WTC11 (cell line): ENCODE results near the gene COL1A1. TPM values are rescaled to one million over a fixed set of nuclear protein-coding genes. Genes with fewer than 3 reads are reported as not detected.

Experiments
- ATAC-seq: fragments of 200-7000 bp; cut with Tn5 transposase; 2 replicates; pipeline ENCODE4 v1.10.0; 2021; ENCODE audit warnings: mild to moderate bottlenecking, moderate library complexity
- CTCF ChIA-PET: fragments of 300-600 bp; sonication (Branson Sonifier 250); formaldehyde crosslinking; loops from one replicate; lab custom pipeline; 2021; ENCODE audit warnings: antibody characterized with exemption; lab: Charles Lee
- POLR2A ChIA-PET: fragments of 350-600 bp; sonication (Branson Sonifier 250); formaldehyde crosslinking; loops from one replicate; lab custom pipeline; 2021; ENCODE audit warnings: antibody characterized with exemption; lab: Charles Lee
- DNase-seq: peaks from one replicate; pipeline ENCODE4 v3.0.0; 2021; ENCODE audit warnings: low spot score
- H3K27ac Mint-ChIP-seq: 2 replicates; pipeline ENCODE4 v1.8.0; 2021; ENCODE audit warnings: mixed read lengths
- H3K27me3 Mint-ChIP-seq: 2 replicates; pipeline ENCODE4 v1.8.0; 2021; ENCODE audit warnings: low read depth, mild to moderate bottlenecking, moderate library complexity, mixed read lengths
- H3K36me3 Mint-ChIP-seq: 2 replicates; pipeline ENCODE4 v1.8.0; 2021; ENCODE audit warnings: mixed read lengths
- H3K4me1 Mint-ChIP-seq: 2 replicates; pipeline ENCODE4 v1.8.0; 2022; ENCODE audit warnings: mixed read lengths
- H3K4me3 Mint-ChIP-seq: 2 replicates; pipeline ENCODE4 v1.8.0; 2021; ENCODE audit warnings: mild to moderate bottlenecking, moderate library complexity, mixed read lengths
- H3K9me3 Mint-ChIP-seq: 2 replicates; pipeline ENCODE4 v1.8.0; 2021; ENCODE audit warnings: mixed read lengths
- CREM ChIP-seq: sonication (generic); formaldehyde crosslinking; IDR thresholded peaks from 2 replicates; pipeline ENCODE4 v1.8.1; 2022; ENCODE audit warnings: mild to moderate bottlenecking, missing genetic modification reagents, moderate library complexity
- GABPB1 ChIP-seq: sonication (generic); formaldehyde crosslinking; IDR thresholded peaks from 2 replicates; pipeline ENCODE4 v1.8.1; 2023; ENCODE audit warnings: mild to moderate bottlenecking, missing genetic modification reagents
- IRF2 ChIP-seq: sonication (generic); formaldehyde crosslinking; IDR thresholded peaks from 2 replicates; pipeline ENCODE4 v1.8.0; 2022; ENCODE audit warnings: low read depth, missing genetic modification reagents, borderline replicate concordance
- JAZF1 ChIP-seq: fragments of 250-450 bp; sonication (Bioruptor Pico); IDR thresholded peaks from 2 replicates; pipeline ENCODE4 v1.9.0; 2021; ENCODE audit warnings: moderate library complexity, mild to moderate bottlenecking, inconsistent platforms
- OVOL2 ChIP-seq: fragments of 250-450 bp; sonication (Bioruptor Pico); IDR thresholded peaks from 2 replicates; pipeline ENCODE4 v1.9.0; 2021; ENCODE audit warnings: mild to moderate bottlenecking, borderline replicate concordance
- SOX15 ChIP-seq: fragments of 250-450 bp; sonication (Bioruptor Pico); IDR thresholded peaks from 2 replicates; pipeline ENCODE4 v1.9.0; 2021; ENCODE audit warnings: mild to moderate bottlenecking
- TEAD4 ChIP-seq: sonication (generic); formaldehyde crosslinking; IDR thresholded peaks from 2 replicates; pipeline ENCODE4 v1.8.0; 2022; ENCODE audit warnings: mild to moderate bottlenecking, missing genetic modification reagents
- ZNF232 ChIP-seq: sonication (generic); formaldehyde crosslinking; IDR thresholded peaks from 2 replicates; pipeline ENCODE4 v1.8.0; 2022; ENCODE audit warnings: mild to moderate bottlenecking, missing genetic modification reagents
- total RNA-seq: library from RNA; stranded (reverse); gene quantifications from 3 replicates; pipeline ENCODE4 v1.2.3, GENCODE V29; 2021
- TF ChIP-seq, protein P1 (sequence below): sonication (generic); formaldehyde crosslinking; IDR thresholded peaks from 2 replicates; pipeline ENCODE4 v1.8.0; 2022; ENCODE audit warnings: missing genetic modification reagents
- TF ChIP-seq, protein P2 (sequence below): fragments of 250-450 bp; sonication (Bioruptor Pico); IDR thresholded peaks from 2 replicates; pipeline ENCODE4 v1.9.0; 2021; ENCODE audit warnings: moderate library complexity, mild to moderate bottlenecking, inconsistent platforms, borderline replicate concordance
- TF ChIP-seq, protein P3 (sequence below): fragments of 250-450 bp; sonication (Bioruptor Pico); IDR thresholded peaks from 2 replicates; pipeline ENCODE4 v1.9.0; 2021; ENCODE audit warnings: mild to moderate bottlenecking, borderline replicate concordance
- TF ChIP-seq, protein P4 (sequence below): sonication (generic); formaldehyde crosslinking; IDR thresholded peaks from 2 replicates; pipeline ENCODE4 v1.8.0; 2022; ENCODE audit warnings: mild to moderate bottlenecking, missing genetic modification reagents
- TF ChIP-seq, protein P5 (sequence below): sonication (generic); formaldehyde crosslinking; IDR thresholded peaks from 2 replicates; pipeline ENCODE4 v1.8.0; 2022; ENCODE audit warnings: mild to moderate bottlenecking, missing genetic modification reagents
- TF ChIP-seq, protein P6 (sequence below): sonication (generic); formaldehyde crosslinking; IDR thresholded peaks from 2 replicates; pipeline ENCODE4 v1.8.1; 2022; ENCODE audit warnings: mild to moderate bottlenecking, moderate library complexity, missing genetic modification reagents
- TF ChIP-seq, protein P7 (sequence below): sonication (generic); formaldehyde crosslinking; IDR thresholded peaks from 2 replicates; pipeline ENCODE4 v1.8.0; 2023; ENCODE audit warnings: missing genetic modification reagents, mild to moderate bottlenecking, borderline replicate concordance

COL1A1 gene
- total RNA-seq, 1 experiment from 2014 or later, result 52.1 TPM

DNA sequence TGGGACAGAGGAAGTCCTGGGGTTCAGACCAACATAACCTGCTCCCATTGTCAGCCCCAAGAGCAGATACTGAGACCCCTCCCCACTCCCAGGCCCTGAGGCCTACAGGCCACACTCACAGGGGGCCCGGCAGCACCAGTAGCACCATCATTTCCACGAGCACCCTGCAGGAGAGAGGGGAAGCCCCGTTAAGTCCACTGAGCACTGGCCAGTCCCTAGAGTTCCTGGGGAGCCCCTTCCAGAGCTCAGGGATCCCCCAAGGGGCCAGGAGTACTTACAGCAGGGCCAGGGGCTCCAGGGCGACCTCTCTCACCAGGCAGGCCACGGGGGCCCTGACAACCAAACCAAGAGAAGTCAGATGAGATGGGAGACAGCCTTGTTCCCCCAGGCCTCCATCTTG, 5.4 kb downstream of the COL1A1 start (continued):
- TF ChIP-seq, protein P1, sequence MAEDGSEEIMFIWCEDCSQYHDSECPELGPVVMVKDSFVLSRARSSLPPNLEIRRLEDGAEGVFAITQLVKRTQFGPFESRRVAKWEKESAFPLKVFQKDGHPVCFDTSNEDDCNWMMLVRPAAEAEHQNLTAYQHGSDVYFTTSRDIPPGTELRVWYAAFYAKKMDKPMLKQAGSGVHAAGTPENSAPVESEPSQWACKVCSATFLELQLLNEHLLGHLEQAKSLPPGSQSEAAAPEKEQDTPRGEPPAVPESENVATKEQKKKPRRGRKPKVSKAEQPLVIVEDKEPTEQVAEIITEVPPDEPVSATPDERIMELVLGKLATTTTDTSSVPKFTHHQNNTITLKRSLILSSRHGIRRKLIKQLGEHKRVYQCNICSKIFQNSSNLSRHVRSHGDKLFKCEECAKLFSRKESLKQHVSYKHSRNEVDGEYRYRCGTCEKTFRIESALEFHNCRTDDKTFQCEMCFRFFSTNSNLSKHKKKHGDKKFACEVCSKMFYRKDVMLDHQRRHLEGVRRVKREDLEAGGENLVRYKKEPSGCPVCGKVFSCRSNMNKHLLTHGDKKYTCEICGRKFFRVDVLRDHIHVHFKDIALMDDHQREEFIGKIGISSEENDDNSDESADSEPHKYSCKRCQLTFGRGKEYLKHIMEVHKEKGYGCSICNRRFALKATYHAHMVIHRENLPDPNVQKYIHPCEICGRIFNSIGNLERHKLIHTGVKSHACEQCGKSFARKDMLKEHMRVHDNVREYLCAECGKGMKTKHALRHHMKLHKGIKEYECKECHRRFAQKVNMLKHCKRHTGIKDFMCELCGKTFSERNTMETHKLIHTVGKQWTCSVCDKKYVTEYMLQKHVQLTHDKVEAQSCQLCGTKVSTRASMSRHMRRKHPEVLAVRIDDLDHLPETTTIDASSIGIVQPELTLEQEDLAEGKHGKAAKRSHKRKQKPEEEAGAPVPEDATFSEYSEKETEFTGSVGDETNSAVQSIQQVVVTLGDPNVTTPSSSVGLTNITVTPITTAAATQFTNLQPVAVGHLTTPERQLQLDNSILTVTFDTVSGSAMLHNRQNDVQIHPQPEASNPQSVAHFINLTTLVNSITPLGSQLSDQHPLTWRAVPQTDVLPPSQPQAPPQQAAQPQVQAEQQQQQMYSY (CRISPR knock-in tag), result no peak
- TF ChIP-seq, protein P2, sequence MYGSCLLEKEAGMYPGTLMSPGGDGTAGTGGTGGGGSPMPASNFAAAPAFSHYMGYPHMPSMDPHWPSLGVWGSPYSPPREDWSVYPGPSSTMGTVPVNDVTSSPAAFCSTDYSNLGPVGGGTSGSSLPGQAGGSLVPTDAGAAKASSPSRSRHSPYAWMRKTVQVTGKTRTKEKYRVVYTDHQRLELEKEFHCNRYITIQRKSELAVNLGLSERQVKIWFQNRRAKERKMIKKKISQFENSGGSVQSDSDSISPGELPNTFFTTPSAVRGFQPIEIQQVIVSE (CRISPR knock-in tag), result no peak
- TF ChIP-seq OVOL2, result no peak
- TF ChIP-seq GABPB1 (CRISPR knock-in tag), result no peak
- TF ChIP-seq CREM (CRISPR knock-in tag), result no peak
- no peak for TF ChIP-seq ZNF232
- no peak for TF ChIP-seq IRF2
- TF ChIP-seq, protein P3, sequence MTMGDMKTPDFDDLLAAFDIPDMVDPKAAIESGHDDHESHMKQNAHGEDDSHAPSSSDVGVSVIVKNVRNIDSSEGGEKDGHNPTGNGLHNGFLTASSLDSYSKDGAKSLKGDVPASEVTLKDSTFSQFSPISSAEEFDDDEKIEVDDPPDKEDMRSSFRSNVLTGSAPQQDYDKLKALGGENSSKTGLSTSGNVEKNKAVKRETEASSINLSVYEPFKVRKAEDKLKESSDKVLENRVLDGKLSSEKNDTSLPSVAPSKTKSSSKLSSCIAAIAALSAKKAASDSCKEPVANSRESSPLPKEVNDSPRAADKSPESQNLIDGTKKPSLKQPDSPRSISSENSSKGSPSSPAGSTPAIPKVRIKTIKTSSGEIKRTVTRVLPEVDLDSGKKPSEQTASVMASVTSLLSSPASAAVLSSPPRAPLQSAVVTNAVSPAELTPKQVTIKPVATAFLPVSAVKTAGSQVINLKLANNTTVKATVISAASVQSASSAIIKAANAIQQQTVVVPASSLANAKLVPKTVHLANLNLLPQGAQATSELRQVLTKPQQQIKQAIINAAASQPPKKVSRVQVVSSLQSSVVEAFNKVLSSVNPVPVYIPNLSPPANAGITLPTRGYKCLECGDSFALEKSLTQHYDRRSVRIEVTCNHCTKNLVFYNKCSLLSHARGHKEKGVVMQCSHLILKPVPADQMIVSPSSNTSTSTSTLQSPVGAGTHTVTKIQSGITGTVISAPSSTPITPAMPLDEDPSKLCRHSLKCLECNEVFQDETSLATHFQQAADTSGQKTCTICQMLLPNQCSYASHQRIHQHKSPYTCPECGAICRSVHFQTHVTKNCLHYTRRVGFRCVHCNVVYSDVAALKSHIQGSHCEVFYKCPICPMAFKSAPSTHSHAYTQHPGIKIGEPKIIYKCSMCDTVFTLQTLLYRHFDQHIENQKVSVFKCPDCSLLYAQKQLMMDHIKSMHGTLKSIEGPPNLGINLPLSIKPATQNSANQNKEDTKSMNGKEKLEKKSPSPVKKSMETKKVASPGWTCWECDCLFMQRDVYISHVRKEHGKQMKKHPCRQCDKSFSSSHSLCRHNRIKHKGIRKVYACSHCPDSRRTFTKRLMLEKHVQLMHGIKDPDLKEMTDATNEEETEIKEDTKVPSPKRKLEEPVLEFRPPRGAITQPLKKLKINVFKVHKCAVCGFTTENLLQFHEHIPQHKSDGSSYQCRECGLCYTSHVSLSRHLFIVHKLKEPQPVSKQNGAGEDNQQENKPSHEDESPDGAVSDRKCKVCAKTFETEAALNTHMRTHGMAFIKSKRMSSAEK, result no peak
- TF ChIP-seq, protein P4, sequence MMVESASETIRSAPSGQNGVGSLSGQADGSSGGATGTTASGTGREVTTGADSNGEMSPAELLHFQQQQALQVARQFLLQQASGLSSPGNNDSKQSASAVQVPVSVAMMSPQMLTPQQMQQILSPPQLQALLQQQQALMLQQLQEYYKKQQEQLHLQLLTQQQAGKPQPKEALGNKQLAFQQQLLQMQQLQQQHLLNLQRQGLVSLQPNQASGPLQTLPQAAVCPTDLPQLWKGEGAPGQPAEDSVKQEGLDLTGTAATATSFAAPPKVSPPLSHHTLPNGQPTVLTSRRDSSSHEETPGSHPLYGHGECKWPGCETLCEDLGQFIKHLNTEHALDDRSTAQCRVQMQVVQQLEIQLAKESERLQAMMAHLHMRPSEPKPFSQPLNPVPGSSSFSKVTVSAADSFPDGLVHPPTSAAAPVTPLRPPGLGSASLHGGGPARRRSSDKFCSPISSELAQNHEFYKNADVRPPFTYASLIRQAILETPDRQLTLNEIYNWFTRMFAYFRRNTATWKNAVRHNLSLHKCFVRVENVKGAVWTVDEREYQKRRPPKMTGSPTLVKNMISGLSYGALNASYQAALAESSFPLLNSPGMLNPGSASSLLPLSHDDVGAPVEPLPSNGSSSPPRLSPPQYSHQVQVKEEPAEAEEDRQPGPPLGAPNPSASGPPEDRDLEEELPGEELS, result no peak
- TF ChIP-seq, protein P5, sequence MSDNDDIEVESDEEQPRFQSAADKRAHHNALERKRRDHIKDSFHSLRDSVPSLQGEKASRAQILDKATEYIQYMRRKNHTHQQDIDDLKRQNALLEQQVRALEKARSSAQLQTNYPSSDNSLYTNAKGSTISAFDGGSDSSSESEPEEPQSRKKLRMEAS (CRISPR knock-in tag), result no peak

DNA sequence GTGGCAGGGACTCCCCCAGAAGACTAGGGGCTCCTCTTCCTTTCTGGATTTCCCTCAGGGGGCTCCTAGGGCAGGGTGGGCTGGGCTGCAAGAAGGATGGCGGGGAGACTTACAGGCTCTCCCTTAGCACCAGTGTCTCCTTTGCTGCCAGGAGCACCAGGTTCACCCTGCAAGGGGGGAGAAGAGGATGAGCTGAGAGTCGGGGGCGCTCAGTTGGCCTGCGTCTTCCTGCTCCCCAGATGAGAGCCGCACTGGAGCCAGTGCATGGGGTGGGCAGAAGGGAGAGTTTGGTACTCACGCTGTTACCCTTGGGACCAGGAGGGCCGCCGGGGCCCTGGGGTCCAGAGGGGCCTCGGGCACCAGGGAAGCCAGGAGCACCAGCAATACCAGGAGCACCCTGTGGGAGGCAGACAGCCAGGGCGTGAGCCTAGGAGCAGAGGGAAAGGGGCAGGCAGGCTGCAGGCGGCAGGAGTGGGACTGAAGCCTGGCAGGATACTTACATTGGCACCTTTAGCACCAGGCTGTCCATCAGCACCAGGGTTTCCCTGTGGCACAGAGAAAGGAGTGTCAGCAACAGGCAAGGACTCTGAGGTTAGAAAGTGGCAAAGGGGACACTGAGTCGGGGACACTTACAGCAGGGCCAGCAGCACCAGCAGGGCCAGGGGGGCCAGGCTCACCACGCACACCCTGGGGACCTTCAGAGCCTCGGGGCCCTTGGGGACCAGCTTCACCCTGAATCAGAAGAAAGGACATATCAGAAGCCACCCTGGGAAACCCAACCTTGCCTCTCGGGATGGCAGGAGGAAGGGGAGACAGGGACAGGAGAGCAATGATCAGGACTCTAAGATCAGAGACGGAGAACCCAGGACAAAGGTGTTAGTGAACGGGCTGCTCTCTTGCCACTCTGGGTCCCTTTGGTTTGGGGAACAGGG, 6.2 kb downstream of the COL1A1 start:
- Mint-ChIP-seq H3K36me3 (no peaks in the 10 kb centered on the region; the same call in 1 of the 2 replicates), H3K27ac (no peak overlapping the region), H3K4me1 (0 out of 2 replicates have a peak, but pooled peaks cover 2% of the 10 kb centered on the region), H3K4me3 (no peak overlapping the region), H3K9me3 (no peaks in the 10 kb centered on the region)
- no peak for ATAC-seq
- no peak for DNase-seq
- CTCF ChIA-PET, result interaction anchor here (1.0 to 1.8 kb wide), 2 partner anchors 22 to 26 kb away, joined by 4 read pairs; no protein-coding TSS in a partner anchor
- POLR2A ChIA-PET, result no interaction called here
- TF ChIP-seq ZNF232, result no peak
- TF ChIP-seq, protein P6, sequence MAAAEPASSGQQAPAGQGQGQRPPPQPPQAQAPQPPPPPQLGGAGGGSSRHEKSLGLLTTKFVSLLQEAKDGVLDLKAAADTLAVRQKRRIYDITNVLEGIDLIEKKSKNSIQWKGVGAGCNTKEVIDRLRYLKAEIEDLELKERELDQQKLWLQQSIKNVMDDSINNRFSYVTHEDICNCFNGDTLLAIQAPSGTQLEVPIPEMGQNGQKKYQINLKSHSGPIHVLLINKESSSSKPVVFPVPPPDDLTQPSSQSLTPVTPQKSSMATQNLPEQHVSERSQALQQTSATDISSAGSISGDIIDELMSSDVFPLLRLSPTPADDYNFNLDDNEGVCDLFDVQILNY (CRISPR knock-in tag), result no peak
- TF ChIP-seq GABPB1 (CRISPR knock-in tag), result no peak
- TF ChIP-seq, protein P7, sequence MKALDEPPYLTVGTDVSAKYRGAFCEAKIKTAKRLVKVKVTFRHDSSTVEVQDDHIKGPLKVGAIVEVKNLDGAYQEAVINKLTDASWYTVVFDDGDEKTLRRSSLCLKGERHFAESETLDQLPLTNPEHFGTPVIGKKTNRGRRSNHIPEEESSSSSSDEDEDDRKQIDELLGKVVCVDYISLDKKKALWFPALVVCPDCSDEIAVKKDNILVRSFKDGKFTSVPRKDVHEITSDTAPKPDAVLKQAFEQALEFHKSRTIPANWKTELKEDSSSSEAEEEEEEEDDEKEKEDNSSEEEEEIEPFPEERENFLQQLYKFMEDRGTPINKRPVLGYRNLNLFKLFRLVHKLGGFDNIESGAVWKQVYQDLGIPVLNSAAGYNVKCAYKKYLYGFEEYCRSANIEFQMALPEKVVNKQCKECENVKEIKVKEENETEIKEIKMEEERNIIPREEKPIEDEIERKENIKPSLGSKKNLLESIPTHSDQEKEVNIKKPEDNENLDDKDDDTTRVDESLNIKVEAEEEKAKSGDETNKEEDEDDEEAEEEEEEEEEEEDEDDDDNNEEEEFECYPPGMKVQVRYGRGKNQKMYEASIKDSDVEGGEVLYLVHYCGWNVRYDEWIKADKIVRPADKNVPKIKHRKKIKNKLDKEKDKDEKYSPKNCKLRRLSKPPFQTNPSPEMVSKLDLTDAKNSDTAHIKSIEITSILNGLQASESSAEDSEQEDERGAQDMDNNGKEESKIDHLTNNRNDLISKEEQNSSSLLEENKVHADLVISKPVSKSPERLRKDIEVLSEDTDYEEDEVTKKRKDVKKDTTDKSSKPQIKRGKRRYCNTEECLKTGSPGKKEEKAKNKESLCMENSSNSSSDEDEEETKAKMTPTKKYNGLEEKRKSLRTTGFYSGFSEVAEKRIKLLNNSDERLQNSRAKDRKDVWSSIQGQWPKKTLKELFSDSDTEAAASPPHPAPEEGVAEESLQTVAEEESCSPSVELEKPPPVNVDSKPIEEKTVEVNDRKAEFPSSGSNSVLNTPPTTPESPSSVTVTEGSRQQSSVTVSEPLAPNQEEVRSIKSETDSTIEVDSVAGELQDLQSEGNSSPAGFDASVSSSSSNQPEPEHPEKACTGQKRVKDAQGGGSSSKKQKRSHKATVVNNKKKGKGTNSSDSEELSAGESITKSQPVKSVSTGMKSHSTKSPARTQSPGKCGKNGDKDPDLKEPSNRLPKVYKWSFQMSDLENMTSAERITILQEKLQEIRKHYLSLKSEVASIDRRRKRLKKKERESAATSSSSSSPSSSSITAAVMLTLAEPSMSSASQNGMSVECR (CRISPR knock-in tag), result no peak
- no peak for TF ChIP-seq SOX15 (CRISPR knock-in tag)
- no peak for TF ChIP-seq JAZF1 (CRISPR knock-in tag)
- TF ChIP-seq, protein P2 (CRISPR knock-in tag), result no peak
- no peak for TF ChIP-seq TEAD4 (CRISPR knock-in tag)
- TF ChIP-seq, all 79 proteins: peak for 0
- H3K27me3 Mint-ChIP-seq, result peaks cover 5% of the 10 kb centered on the region
